Measurements from ENCODE around the gene SFTPD.

- TF ChIP-seq CTCF (IDR thresholded peaks at IDR 0.05) (no peak), POLR2A (IDR thresholded peaks at IDR 0.05) (no peak)
Observed at GRCh38 chr10:79947787-79948424, 999 bp downstream of the SFTPD start.
